Kidney epithelial cell (primary cell): Measurements from ENCODE around the gene SLC35F3. TPM values are rescaled to one million over a fixed set of nuclear protein-coding genes. Genes with fewer than 3 reads are reported as not detected.

Experiments
- DNase-seq: peaks from one replicate; pipeline ENCODE4 v3.0.0-alpha.2; 2010; ENCODE audit warnings: low read depth
- H3K27me3 ChIP-seq: 2 replicates; pipeline ENCODE4 v1.6.0; 2011; ENCODE audit warnings: low read length; ENCODE audit not compliant: control insufficient read depth, insufficient read depth
- H3K36me3 ChIP-seq: 2 replicates; pipeline ENCODE4 v1.5.1; 2011; ENCODE audit warnings: low read length; ENCODE audit not compliant: control insufficient read depth, insufficient read depth
- H3K4me3 ChIP-seq: 2 replicates; pipeline ENCODE4 v1.5.1; 2011; ENCODE audit warnings: low read depth, mild to moderate bottlenecking, control low read depth, low read length
- total RNA-seq: library from RNA; depleted of rRNA; stranded (reverse); fragments of >200 nt; gene quantifications from 2 replicates; pipeline ENCODE4 v1.2.3, GENCODE V29; 2015
- TF ChIP-seq, protein P1 (sequence below): IDR thresholded peaks from 2 replicates; pipeline ENCODE4 v1.5.1; 2011; ENCODE audit warnings: mild to moderate bottlenecking, moderate library complexity, low read length, control low read depth, inconsistent platforms; ENCODE audit not compliant: insufficient read depth, poor library complexity, severe bottlenecking

The SLC35F3 gene
- total RNA-seq, 1 donor from 2014 or later, result 1.1 TPM

DNA sequence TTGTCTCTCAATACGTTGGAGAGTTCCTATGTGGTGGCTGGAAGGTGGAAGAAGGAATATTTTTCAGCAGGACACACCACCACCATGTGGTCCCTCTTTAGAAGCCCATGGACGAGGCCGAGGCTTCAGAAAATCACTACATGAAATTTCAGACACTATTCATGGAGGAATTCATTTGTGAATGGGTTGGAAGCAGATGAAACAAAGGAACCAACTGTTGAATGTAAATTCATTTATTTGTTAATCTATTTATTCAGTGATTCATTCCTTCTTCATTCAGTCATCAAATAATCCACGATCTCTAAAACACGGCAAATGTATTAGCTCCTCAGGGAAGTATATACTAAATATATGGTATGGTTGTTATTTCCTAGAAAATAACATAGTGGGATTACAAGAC lies 12.2 kb downstream of the SLC35F3 start:
- Histone ChIP-seq H3K36me3 (no peaks in the 10 kb centered on the region), H3K27me3 (no peaks in the 10 kb centered on the region), H3K4me3 (no peak overlapping the region)
- no peak for DNase-seq
- TF ChIP-seq, protein P1, sequence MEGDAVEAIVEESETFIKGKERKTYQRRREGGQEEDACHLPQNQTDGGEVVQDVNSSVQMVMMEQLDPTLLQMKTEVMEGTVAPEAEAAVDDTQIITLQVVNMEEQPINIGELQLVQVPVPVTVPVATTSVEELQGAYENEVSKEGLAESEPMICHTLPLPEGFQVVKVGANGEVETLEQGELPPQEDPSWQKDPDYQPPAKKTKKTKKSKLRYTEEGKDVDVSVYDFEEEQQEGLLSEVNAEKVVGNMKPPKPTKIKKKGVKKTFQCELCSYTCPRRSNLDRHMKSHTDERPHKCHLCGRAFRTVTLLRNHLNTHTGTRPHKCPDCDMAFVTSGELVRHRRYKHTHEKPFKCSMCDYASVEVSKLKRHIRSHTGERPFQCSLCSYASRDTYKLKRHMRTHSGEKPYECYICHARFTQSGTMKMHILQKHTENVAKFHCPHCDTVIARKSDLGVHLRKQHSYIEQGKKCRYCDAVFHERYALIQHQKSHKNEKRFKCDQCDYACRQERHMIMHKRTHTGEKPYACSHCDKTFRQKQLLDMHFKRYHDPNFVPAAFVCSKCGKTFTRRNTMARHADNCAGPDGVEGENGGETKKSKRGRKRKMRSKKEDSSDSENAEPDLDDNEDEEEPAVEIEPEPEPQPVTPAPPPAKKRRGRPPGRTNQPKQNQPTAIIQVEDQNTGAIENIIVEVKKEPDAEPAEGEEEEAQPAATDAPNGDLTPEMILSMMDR, result no peak

- H3K27me3 ChIP-seq, result no peaks in the 10 kb centered on the region
- TF ChIP-seq, protein P1, result no peak
- no peaks in the 10 kb centered on the region for H3K36me3 ChIP-seq
- DNase-seq, result no peak
- no peak overlapping the region for H3K4me3 ChIP-seq
Measured at GRCh38 chr1:233919786-233920185, 15.3 kb downstream of the SLC35F3 start.

- TF ChIP-seq, protein P1, result no peak
- H3K36me3 ChIP-seq, result no peaks in the 10 kb centered on the region
- H3K4me3 ChIP-seq, result no peak overlapping the region
- H3K27me3 ChIP-seq, result no peaks in the 10 kb centered on the region
- DNase-seq, result no peak
Measured at GRCh38 chr1:233928123-233928522, 23.6 kb downstream of the SLC35F3 start.

DNA sequence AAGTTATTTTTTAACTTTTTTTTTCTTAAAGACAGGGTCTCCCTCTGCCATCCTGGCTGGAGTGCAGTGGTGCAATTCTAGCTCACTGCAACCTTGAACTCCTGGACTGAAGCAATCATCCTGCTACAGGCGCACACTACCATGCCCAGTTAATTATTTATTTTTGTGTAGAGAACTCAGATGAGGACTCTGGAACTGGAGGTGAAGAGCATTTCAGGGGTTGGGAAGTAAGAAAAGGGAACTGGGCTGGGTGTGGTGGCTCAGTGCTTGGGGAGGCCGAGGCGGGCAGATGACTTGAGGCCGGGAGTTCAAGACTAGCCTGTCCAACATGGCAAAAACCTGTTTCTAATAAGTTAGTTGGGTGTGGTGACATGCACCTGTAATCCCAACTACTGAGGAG lies 28.9 kb downstream of the SLC35F3 start:
- H3K4me3 ChIP-seq, result no peak overlapping the region
- DNase-seq, result no peak
- no peaks in the 10 kb centered on the region for H3K36me3 ChIP-seq
- TF ChIP-seq, protein P1, result no peak
- no peaks in the 10 kb centered on the region for H3K27me3 ChIP-seq

GRCh38 chr1:233935297-233935868 lies 30.9 kb downstream of the SLC35F3 start:
- Histone ChIP-seq H3K4me3 (no peak overlapping the region), H3K27me3 (no peaks in the 10 kb centered on the region), H3K36me3 (no peaks in the 10 kb centered on the region)
- TF ChIP-seq, protein P1, result no peak
- DNase-seq, result no peak

- Histone ChIP-seq H3K36me3 (no peaks in the 10 kb centered on the region), H3K4me3 (no peak overlapping the region), H3K27me3 (no peaks in the 10 kb centered on the region)
- TF ChIP-seq, protein P1, result no peak
- DNase-seq, result no peak
Measured at GRCh38 chr1:233936422-233936821, 31.9 kb downstream of the SLC35F3 start.
